Epithelial cell of proximal tubule (primary cell): ENCODE results near the gene OR51B4. TPM values are rescaled to one million over a fixed set of nuclear protein-coding genes. Genes with fewer than 3 reads are reported as not detected.

Experiments
- DNase-seq: peaks from one replicate; pipeline ENCODE4 v3.0.0-alpha.2; 2011; ENCODE audit warnings: low read depth
- H3K4me3 ChIP-seq: 2 replicates; pipeline ENCODE4 v1.5.1; 2011; ENCODE audit warnings: low read depth, mild to moderate bottlenecking, low read length
- total RNA-seq: library from RNA; depleted of rRNA; stranded (reverse); fragments of >200 nt; gene quantifications from 2 replicates; pipeline ENCODE4 v1.2.3, GENCODE V29; 2015
- TF ChIP-seq, protein P1 (sequence below): conservative IDR thresholded peaks from 2 replicates; pipeline ENCODE4 v1.5.1; 2012; ENCODE audit warnings: low read depth, mild to moderate bottlenecking, low read length

OR51B4 gene
- total RNA-seq, 1 donor from 2014 or later: not detected

DNA sequence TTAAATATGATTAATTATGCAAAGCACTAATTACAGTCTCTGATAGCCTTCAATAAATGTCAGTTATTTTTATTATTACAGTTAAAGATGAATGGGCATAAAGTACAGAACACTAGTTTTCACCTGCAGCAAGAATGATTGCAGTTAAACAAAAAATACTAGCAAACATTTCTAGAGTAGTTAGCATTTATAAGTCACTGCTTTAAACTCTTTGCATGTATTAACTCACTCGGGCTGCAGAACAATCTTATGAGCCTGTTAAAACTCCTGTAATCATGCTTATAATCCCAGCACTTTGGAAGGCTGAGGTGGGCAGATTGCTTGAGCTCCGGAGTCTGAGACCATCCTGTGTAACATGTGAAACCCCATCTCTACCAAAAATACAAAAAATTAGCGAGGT lies 14.8 kb downstream of the OR51B4 start:
- no peak for DNase-seq
- no peak overlapping the region for H3K4me3 ChIP-seq
- TF ChIP-seq, protein P1, sequence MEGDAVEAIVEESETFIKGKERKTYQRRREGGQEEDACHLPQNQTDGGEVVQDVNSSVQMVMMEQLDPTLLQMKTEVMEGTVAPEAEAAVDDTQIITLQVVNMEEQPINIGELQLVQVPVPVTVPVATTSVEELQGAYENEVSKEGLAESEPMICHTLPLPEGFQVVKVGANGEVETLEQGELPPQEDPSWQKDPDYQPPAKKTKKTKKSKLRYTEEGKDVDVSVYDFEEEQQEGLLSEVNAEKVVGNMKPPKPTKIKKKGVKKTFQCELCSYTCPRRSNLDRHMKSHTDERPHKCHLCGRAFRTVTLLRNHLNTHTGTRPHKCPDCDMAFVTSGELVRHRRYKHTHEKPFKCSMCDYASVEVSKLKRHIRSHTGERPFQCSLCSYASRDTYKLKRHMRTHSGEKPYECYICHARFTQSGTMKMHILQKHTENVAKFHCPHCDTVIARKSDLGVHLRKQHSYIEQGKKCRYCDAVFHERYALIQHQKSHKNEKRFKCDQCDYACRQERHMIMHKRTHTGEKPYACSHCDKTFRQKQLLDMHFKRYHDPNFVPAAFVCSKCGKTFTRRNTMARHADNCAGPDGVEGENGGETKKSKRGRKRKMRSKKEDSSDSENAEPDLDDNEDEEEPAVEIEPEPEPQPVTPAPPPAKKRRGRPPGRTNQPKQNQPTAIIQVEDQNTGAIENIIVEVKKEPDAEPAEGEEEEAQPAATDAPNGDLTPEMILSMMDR: no peak

DNA sequence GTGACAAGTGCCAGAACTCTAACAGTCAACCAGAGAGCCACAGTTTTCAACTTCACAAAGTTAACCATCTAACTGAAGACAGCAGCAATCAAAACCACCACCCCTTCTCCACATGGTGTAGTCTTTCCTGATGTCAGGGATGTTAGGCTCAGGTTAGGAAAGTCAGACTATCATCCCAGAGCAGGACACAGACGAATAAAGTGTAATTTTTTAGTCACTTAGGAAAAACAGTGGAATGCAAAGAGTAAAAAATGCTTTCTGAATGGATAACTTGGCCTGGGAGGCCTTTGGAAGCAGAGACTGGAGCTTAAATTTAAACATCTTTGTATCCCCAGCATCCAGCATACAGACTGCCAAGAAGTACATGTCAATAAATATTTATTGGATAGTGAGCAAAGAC lies 15.4 kb downstream of the OR51B4 start:
- TF ChIP-seq, protein P1: no peak
- no peak for DNase-seq
- no peak overlapping the region for H3K4me3 ChIP-seq

DNA sequence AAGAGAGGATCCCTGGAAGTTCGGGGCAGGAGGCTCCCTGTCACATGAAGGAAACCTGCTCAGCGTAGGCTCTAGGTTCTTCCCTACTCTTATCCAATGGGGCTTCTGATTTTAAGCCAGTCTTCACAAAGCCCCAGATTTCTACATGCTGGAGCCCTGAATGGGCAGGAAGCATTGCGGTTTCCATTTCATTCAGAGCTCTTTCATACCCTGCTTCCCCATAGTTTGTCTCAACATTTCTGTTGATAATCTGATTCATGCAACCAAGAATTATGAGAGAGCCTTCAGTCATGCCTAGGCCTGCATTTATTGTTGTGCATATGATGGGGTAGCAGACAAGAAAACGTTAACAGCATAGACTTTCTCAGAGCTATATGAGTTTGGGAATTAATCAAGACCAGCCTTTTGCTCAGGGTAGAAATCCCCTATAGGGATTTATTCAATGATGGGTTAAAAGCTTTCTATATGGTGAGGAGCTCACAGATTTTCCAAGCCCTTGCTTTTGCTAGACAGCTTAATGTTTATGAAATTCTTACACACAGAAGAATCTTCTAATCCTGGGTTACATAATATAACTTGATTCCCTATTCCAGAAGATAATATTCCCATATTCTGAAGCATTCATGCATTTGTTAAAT lies 15.9 kb downstream of the OR51B4 start:
- no peak overlapping the region for H3K4me3 ChIP-seq
- DNase-seq: no peak
- TF ChIP-seq, protein P1: no peak

DNA sequence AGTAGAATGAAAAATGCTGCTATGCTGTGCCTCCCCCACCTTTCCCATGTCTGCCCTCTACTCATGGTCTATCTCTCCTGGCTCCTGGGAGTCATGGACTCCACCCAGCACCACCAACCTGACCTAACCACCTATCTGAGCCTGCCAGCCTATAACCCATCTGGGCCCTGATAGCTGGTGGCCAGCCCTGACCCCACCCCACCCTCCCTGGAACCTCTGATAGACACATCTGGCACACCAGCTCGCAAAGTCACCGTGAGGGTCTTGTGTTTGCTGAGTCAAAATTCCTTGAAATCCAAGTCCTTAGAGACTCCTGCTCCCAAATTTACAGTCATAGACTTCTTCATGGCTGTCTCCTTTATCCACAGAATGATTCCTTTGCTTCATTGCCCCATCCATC lies 17.1 kb downstream of the OR51B4 start:
- TF ChIP-seq, protein P1: no peak
- no peak for DNase-seq
- H3K4me3 ChIP-seq: no peak overlapping the region

DNA sequence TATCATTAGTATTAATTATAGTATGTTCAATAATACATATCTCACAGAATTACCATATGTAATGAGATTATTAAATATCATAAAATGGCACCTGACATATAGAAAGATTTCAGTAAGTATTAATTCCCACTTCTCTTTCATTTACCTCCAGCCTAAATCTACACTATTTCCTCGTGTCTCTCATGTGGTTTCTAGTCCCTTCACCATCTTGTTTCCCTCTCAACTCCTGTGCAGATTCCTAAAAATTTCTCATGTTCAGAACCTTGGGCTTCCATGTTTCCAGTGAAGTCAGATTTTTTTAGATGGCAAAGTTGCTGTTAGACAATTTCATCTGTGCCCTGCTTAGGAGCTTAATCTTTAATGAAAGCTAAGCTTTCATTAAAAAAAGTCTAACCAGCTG lies 17.9 kb downstream of the OR51B4 start:
- TF ChIP-seq, protein P1: no peak
- no peak overlapping the region for H3K4me3 ChIP-seq
- DNase-seq: no peak

DNA sequence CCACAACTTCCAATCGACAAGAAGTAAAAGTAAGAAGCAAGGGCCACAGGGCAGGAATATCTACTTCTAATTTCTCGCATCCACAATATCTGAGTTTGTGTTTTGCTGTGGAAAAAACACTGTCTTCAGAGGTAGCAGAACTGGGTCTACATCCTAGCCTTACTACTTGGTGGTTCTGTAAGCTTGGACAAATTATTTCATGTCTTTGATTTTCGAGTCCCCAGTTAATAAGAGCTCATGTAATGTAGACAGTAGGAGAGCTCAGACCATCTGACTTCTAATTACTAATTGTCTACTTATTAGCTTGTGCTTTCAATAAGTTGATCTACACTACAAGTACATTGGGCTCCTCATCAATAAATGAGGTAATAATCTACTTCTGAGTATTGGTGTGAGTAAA lies 18.7 kb downstream of the OR51B4 start:
- H3K4me3 ChIP-seq: no peak overlapping the region
- DNase-seq: no peak
- TF ChIP-seq, protein P1: no peak

DNA sequence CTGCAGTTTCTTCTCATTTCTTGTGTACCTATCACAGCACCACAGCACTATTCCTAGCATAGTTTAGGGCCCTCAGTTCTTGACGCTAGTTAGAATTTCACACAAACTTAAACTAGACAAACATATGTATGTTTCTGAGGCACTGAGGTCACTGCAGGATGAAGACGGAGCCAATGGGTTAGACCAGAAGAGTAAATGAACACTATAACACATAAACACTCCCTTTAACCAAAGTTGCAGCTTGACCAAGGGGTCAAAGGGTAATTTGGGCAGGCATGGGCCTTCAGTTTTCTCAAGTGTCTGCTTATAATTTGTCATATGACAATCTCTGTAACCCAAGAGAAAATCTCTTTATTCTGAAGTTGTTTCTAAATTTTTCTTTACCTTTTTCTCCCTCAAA lies 19.1 kb downstream of the OR51B4 start:
- DNase-seq: no peak
- H3K4me3 ChIP-seq: no peak overlapping the region
- TF ChIP-seq, protein P1: no peak
